ENCODE data around the gene SPRED1. TPM values are rescaled to one million over a fixed set of nuclear protein-coding genes. Genes with fewer than 3 reads are reported as not detected.

SPRED1 gene
- total RNA-seq, 1 experiment from 2014 or later, result 29.6 TPM

- Histone ChIP-seq H3K9me3 (ENCODE audit: control insufficient read depth, insufficient read depth, low read depth, low read length) (no peaks in the 10 kb centered on the region), H3K27ac (ENCODE audit: low read length) (no peak overlapping the region), H3K4me3 (ENCODE audit: low read depth in 2 of 2, low read length in 2 of 2) (no peak overlapping the region), H3K4me1 (ENCODE audit: control insufficient read depth, insufficient read depth, low read length) (no peaks in the 10 kb centered on the region), H3K36me3 (ENCODE audit: control insufficient read depth, insufficient read depth, low read length) (no peaks in the 10 kb centered on the region; the same call in none of the 2 replicates), H3K27me3 (ENCODE audit: control insufficient read depth, insufficient read depth, low read length) (no peaks in the 10 kb centered on the region)
- ChIA-PET CTCF (no interaction called here), POLR2A (no interaction called here)
- intact Hi-C loops (cut with micrococcal nuclease; ENCODE audit: unreplicated experiment) (loop anchor here (5.0 kb wide), 2 partner anchors 99 to 354 kb away; partner anchors contain the start of gene SPRED1), in situ Hi-C loops (cut with HindIII; ENCODE audit: low pct_unique_long_range_greater_than_20kb, low sequenced_read_pairs) (no loop called here)
- no TSS peak for BruUV-seq (replicated peaks)
- TF ChIP-seq CTCF (IDR thresholded peaks at IDR 0.05) (no peak), SIN3A (IDR thresholded peaks at IDR 0.05; ENCODE audit: borderline replicate concordance, insufficient read depth, low read depth, low read length) (no peak), REST (IDR thresholded peaks at IDR 0.05; ENCODE audit: insufficient read depth in 1 of 2, low read depth in 2 of 2, low read length in 1 of 2) (no peak), TCF7L2 (IDR thresholded peaks at IDR 0.05; ENCODE audit: low read depth, low read length) (no peak), POLR2AphosphoS5 (IDR thresholded peaks at IDR 0.05; ENCODE audit: low read depth, low read length) (no peak)
- ATAC-seq (no peak), DNase-seq (ENCODE audit: low read depth, low spot score) (no peak)
These were observed 98.8 kb downstream of the SPRED1 start for GRCh38 chr15:38351466-38351865.

- H3K36me3 ChIP-seq (ENCODE audit: control insufficient read depth, insufficient read depth, low read length), result peaks cover 2% of the 10 kb centered on the region
- H3K27me3 ChIP-seq (ENCODE audit: control insufficient read depth, insufficient read depth, low read length), result no peaks in the 10 kb centered on the region
- POLR2A ChIA-PET, result no interaction called here
- H3K9me3 ChIP-seq (ENCODE audit: control insufficient read depth, insufficient read depth, low read depth, low read length), result no peaks in the 10 kb centered on the region
- peak; percentile 79 for TF ChIP-seq CTCF (IDR thresholded peaks at IDR 0.05)
- TF ChIP-seq POLR2AphosphoS5 (IDR thresholded peaks at IDR 0.05; ENCODE audit: low read depth, low read length), result no peak
- in situ Hi-C loops (cut with HindIII; ENCODE audit: low pct_unique_long_range_greater_than_20kb, low sequenced_read_pairs), result no loop called here
- H3K4me1 ChIP-seq (ENCODE audit: control insufficient read depth, insufficient read depth, low read length), result no peaks in the 10 kb centered on the region
- BruUV-seq (replicated peaks), result no TSS peak
- no peak overlapping the region for H3K4me3 ChIP-seq (ENCODE audit: low read depth in 2 of 2, low read length in 2 of 2)
- H3K27ac ChIP-seq (ENCODE audit: low read length), result no peak overlapping the region
- peak; percentile 47 for DNase-seq (ENCODE audit: low read depth, low spot score)
- CTCF ChIA-PET, result no interaction called here
- intact Hi-C loops (cut with micrococcal nuclease; ENCODE audit: unreplicated experiment), result loop anchor here (5.0 kb wide), 2 partner anchors 102 to 357 kb away; partner anchors contain the start of gene SPRED1
- ATAC-seq, result peak; percentile 81
These were observed 101.8 kb downstream of the SPRED1 start for GRCh38 chr15:38354315-38354929.

All from Panc1 (cell line).